K562 (cell line): ENCODE data around the gene ZFAND5. TPM values are rescaled to one million over a fixed set of nuclear protein-coding genes. Genes with fewer than 3 reads are reported as not detected.

Experiments
- ATAC-seq: fragments of 200-7000 bp; cut with Tn5 transposase; 3 replicates; pipeline ENCODE4 v1.9.1; 2020; ENCODE audit warnings: moderate library complexity
- BruUV-seq: library from RNA; stranded (reverse); fragments of 400-500 nt; replicated peaks from 2 replicates; lab custom pipeline; 2021; lab: Mats Ljungman, UMichigan
- CTCF ChIA-PET: fragments of 300-600 bp; formaldehyde crosslinking; extraction: SDS; loops from one replicate; lab custom pipeline; 2021; ENCODE audit warnings: low intra/inter-chr PET ratio; lab: Yijun Ruan, JAX
- POLR2A ChIA-PET: fragments of 300-600, 350-650 bp; sonication (Branson Sonifier 250); formaldehyde crosslinking; extraction: SDS; loops from one replicate; lab custom pipeline; 2021; ENCODE audit warnings: antibody characterized with exemption, inconsistent platforms; lab: Yijun Ruan, JAX
- DNase-seq, 4 experiments: peaks; one replicate each; pipeline versions ENCODE4 v3.0.0 to v3.0.0-alpha.2; 2011 to 2018; ENCODE audit warnings: low spot score in 3 of 4, mixed read lengths in 3 of 4; ENCODE audit errors: extremely low read depth in 1 of 4
- FAIRE-seq: peaks from 2 replicates; lab custom pipeline; 2011; peaks lifted over from hg19 to GRCh38; lab: Jason Lieb, UNC
- H2AFZ ChIP-seq: 2 replicates; pipeline ENCODE4 v1.6.0; 2011; ENCODE audit warnings: low read depth, low read length, control low read depth, inconsistent platforms
- H3K27ac ChIP-seq: fragments of 200-600 bp; 3 replicates; pipeline ENCODE4 v1.8.0; 2011; ENCODE audit warnings: low read depth, mild to moderate bottlenecking, control low read depth, inconsistent platforms, low read length, moderate library complexity, mixed read lengths; ENCODE audit errors: extremely low read depth
- H3K27me3 ChIP-seq, 2 experiments: fragments of 300-600 bp in 1 of 2; 2 replicates in 1 of 2; 3 replicates in 1 of 2; pipeline versions ENCODE4 v1.6.0 to v1.8.0; 2011; ENCODE audit warnings: inconsistent platforms in 2 of 2, low read length in 2 of 2, mild to moderate bottlenecking in 1 of 2, mixed read lengths in 1 of 2, moderate library complexity in 1 of 2; ENCODE audit not compliant: control insufficient read depth in 2 of 2, insufficient read depth in 2 of 2
- H3K36me3 ChIP-seq: fragments of 300-600 bp; 3 replicates; pipeline ENCODE4 v1.8.0; 2011; ENCODE audit warnings: mild to moderate bottlenecking, low read length, inconsistent platforms; ENCODE audit not compliant: control insufficient read depth, insufficient read depth
- H3K4me1 ChIP-seq, 2 experiments: fragments of 200-600 bp in 1 of 2; replicated peaks in 1 of 2; 2 replicates in 1 of 2; 3 replicates in 1 of 2; pipeline versions ENCODE4 v1.5.1 to v1.8.0; 2011; ENCODE audit warnings: inconsistent platforms in 2 of 2, low read length in 2 of 2, mild to moderate bottlenecking in 1 of 2, mixed read lengths in 1 of 2, moderate library complexity in 1 of 2; ENCODE audit not compliant: control insufficient read depth in 2 of 2, insufficient read depth in 2 of 2
- H3K4me2 ChIP-seq: 2 replicates; pipeline ENCODE4 v1.6.1; 2011; ENCODE audit warnings: low read length, control low read depth, inconsistent platforms, mixed read lengths; ENCODE audit not compliant: insufficient read depth
- H3K4me3 ChIP-seq: fragments of 200-600 bp; sonication (generic), shearing (Covaris generic); 2 replicates; pipeline ENCODE4 v1.5.1; 2016; ENCODE audit warnings: control low read depth, inconsistent platforms
- H3K79me2 ChIP-seq: fragments of 200-600 bp; 3 replicates; pipeline ENCODE4 v1.8.0; 2011; ENCODE audit warnings: low read length, inconsistent platforms; ENCODE audit not compliant: control insufficient read depth, insufficient read depth
- H3K9ac ChIP-seq, 2 experiments: 2 replicates each; pipeline versions ENCODE4 v1.6.0 to v1.6.1; 2011; ENCODE audit warnings: low read depth in 2 of 2, low read length in 2 of 2, control low read depth in 1 of 2, inconsistent platforms in 1 of 2, mild to moderate bottlenecking in 1 of 2, mixed read lengths in 1 of 2; ENCODE audit not compliant: insufficient read depth in 1 of 2
- H3K9me1 ChIP-seq: one replicate; pipeline ENCODE4 v1.6.0; 2011; ENCODE audit warnings: inconsistent platforms, mild to moderate bottlenecking, low read length, moderate library complexity; ENCODE audit not compliant: control insufficient read depth, insufficient read depth
- H3K9me3 ChIP-seq: replicated peaks from 2 replicates; pipeline ENCODE4 v1.5.1; 2011; ENCODE audit warnings: low read depth, low read length, inconsistent platforms; ENCODE audit not compliant: control insufficient read depth, insufficient read depth
- H4K20me1 ChIP-seq: replicated peaks from 2 replicates; pipeline ENCODE4 v1.6.1; 2011; ENCODE audit warnings: low read length, inconsistent platforms, mixed read lengths; ENCODE audit not compliant: control insufficient read depth, insufficient read depth
- MTA1 ChIP-seq: fragments of 450-650 bp; IDR thresholded peaks from 2 replicates; pipeline ENCODE4 v1.6.1; 2017; ENCODE audit warnings: borderline replicate concordance
- POLR2A ChIP-seq: fragments of 450-650 bp; conservative IDR thresholded peaks from 2 replicates; pipeline ENCODE4 v1.6.1; 2016
- POLR2AphosphoS2 ChIP-seq: IDR thresholded peaks from 2 replicates; pipeline ENCODE4 v1.6.1; 2012; ENCODE audit warnings: low read length, improper control_type of control experiment
- POLR2G ChIP-seq: fragments of 200-400 bp; formaldehyde crosslinking; IDR thresholded peaks from 2 replicates; pipeline ENCODE4 v1.6.1; 2017; ENCODE audit warnings: low read depth, mild to moderate bottlenecking, antibody characterized with exemption, low read length, moderate library complexity
- SUPT5H ChIP-seq: fragments of 450-650 bp; IDR thresholded peaks from 2 replicates; pipeline ENCODE4 v1.6.1; 2016
- WGBS: fragments of 100-300 bp; shearing (Covaris generic); methylation state at CpG from one replicate; pipeline ENCODE4 v1.1.6; 2016; ENCODE audit warnings: low coverage, mixed read lengths; ENCODE audit not compliant: insufficient coverage; ENCODE audit errors: missing lambda C conversion rate; 5-methylcytosine and 5-hydroxymethylcytosine counted together
- in situ Hi-C: fragments of 300-500 bp; cut with MboI; formaldehyde crosslinking; loops from 4 replicates; pipeline ENCODE4 v1.15.0; 2018; ENCODE audit warnings: inconsistent platforms, mixed read lengths
- intact Hi-C: fragments of 100-400 bp; cut with micrococcal nuclease; formaldehyde crosslinking; loops from 2 replicates; pipeline ENCODE4 v1.14.2; 2022
- polyA plus RNA-seq, 8 experiments: library from polyadenylated mRNA; depleted of rRNA in 4 of 8; stranded (reverse) in 5 of 8; unstranded in 3 of 8; fragments of >200 nt; fragmentation: Nextera tagmentation in 2 of 8; fragmentation: Illumina TruSeq in 1 of 8; extraction: Ambion mirVana in 2 of 8; extraction: Trizol in 1 of 8; gene quantifications; 2 replicates each; pipeline versions ENCODE4 v1.2.1 to v1.2.3, GENCODE V29; 2011 to 2014; ENCODE audit warnings: inconsistent platforms in 1 of 8, missing spikeins in 1 of 8
- total RNA-seq, 7 experiments: library from RNA; depleted of rRNA in 6 of 7; stranded (reverse); fragments of >200 nt in 6 of 7; fragmentation: Illumina TruSeq in 2 of 7; extraction: Trizol in 2 of 7; gene quantifications; 2 replicates each; pipeline versions ENCODE4 v1.2.1 to v1.2.3, GENCODE V29; 2011 to 2021; ENCODE audit warnings: low replicate concordance in 1 of 7
- TF ChIP-seq, protein P1 (sequence below): sonication (generic); formaldehyde crosslinking; IDR thresholded peaks from 2 replicates; pipeline ENCODE4 v1.8.1; 2022; ENCODE audit warnings: missing genetic modification reagents
- TF ChIP-seq, protein P2 (sequence below): fragments of 250-450 bp; sonication (Bioruptor Pico); IDR thresholded peaks from 2 replicates; pipeline ENCODE4 v1.5.0; 2022; ENCODE audit warnings: mild to moderate bottlenecking

The ZFAND5 gene
- total and polyA plus RNA-seq, 9 of the 15 experiments (the other 6 are each of a cell fraction or from before 2014, with no cell fraction given), result 12.7 to 64.2 (median 34.5) TPM

DNA sequence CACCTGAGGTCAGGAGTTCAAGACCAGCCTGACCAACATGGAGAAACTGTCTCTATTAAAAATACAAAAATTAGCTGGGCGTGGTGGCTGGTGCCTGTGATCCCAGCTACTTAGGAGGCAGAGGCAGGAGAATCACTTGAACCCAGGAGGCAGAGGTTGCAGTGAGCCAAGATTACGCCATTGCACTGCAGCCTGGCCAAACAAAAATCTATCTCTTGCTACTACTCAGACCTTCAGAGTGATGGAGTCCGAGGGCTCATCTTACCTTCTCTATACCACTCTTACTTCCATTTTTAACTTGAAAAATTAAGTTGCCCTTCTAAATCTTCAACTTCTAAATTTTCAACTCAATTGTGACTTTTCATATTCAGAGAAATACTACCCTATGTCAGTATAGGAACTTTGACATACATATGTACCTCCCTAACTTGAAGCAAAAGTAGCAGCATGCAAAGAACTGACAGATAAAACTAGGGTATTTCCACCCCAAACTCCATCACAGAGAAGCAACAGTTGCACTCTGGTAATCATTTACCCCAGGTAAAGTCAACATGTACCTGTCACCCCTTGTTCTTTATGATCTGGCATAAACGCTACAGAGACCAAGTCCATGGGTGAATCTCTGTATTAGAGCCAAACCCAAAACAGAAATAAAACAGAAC, 11.4 kb downstream of the ZFAND5 start:
- Histone ChIP-seq H3K36me3 (peaks cover 48% of the 10 kb centered on the region), H3K27ac (no peak overlapping the region), H3K4me2 (no peak overlapping the region), H3K9me1 (no peaks in the 10 kb centered on the region), H4K20me1 (peaks cover 6% of the 10 kb centered on the region; the same call in 1 of the 2 replicates), H3K79me2 (peaks cover 14% of the 10 kb centered on the region), H3K4me1 (no peaks in the 10 kb centered on the region), H3K9me3 (no peaks in the 10 kb centered on the region), H2AFZ (no peak overlapping the region), H3K9ac (no peak overlapping the region), H3K4me3 (no peak overlapping the region), H3K27me3 (no peaks in the 10 kb centered on the region)
- intact Hi-C loops, result no loop called here
- ATAC-seq (peak; percentile 65), FAIRE-seq (no peak), DNase-seq (no peak)
- ChIA-PET CTCF (interaction anchor here (0.6 kb wide), 1 partner anchor 18 kb away, joined by 3 read pairs; no protein-coding TSS in a partner anchor), POLR2A (no interaction called here)
- in situ Hi-C loops, result no loop called here
- TF ChIP-seq POLR2G (0 out of 2 replicates have a peak, but pooled peaks have one; percentile 15), MTA1 (no peak), SUPT5H (0 out of 2 replicates have a peak, but pooled peaks have one; percentile 47), POLR2AphosphoS2 (0 out of 2 replicates have a peak, but pooled peaks have one; percentile 7), POLR2A (peak; percentile 39; the same call in 1 of the 2 replicates)
- TF ChIP-seq, protein P1, sequence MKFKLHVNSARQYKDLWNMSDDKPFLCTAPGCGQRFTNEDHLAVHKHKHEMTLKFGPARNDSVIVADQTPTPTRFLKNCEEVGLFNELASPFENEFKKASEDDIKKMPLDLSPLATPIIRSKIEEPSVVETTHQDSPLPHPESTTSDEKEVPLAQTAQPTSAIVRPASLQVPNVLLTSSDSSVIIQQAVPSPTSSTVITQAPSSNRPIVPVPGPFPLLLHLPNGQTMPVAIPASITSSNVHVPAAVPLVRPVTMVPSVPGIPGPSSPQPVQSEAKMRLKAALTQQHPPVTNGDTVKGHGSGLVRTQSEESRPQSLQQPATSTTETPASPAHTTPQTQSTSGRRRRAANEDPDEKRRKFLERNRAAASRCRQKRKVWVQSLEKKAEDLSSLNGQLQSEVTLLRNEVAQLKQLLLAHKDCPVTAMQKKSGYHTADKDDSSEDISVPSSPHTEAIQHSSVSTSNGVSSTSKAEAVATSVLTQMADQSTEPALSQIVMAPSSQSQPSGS (CRISPR knock-in tag), result no peak
- TF ChIP-seq, protein P2, sequence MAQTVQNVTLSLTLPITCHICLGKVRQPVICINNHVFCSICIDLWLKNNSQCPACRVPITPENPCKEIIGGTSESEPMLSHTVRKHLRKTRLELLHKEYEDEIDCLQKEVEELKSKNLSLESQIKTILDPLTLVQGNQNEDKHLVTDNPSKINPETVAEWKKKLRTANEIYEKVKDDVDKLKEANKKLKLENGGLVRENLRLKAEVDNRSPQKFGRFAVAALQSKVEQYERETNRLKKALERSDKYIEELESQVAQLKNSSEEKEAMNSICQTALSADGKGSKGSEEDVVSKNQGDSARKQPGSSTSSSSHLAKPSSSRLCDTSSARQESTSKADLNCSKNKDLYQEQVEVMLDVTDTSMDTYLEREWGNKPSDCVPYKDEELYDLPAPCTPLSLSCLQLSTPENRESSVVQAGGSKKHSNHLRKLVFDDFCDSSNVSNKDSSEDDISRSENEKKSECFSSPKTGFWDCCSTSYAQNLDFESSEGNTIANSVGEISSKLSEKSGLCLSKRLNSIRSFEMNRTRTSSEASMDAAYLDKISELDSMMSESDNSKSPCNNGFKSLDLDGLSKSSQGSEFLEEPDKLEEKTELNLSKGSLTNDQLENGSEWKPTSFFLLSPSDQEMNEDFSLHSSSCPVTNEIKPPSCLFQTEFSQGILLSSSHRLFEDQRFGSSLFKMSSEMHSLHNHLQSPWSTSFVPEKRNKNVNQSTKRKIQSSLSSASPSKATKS (CRISPR knock-in tag), result no peak
- WGBS, result 100% methylated on average over 2 of the region's 4 CpGs
- no TSS peak for BruUV-seq
